DND-41 (cell line): ENCODE measurements around the gene POLR2I.

Source experiments
- ATAC-seq: fragments of 200-7000 bp; cut with Tn5 transposase; 3 replicates; pipeline ENCODE4 v1.9.1; 2021; ENCODE audit warnings: low read depth; ENCODE audit not compliant: insufficient read depth
- DNase-seq: peaks from one replicate; pipeline ENCODE4 v3.0.0-alpha.2; 2020
- H2AFZ ChIP-seq: 2 replicates; pipeline ENCODE4 v1.6.0; 2012; ENCODE audit warnings: low read depth, low read length
- H3K27ac ChIP-seq: 2 replicates; pipeline ENCODE4 v1.5.1; 2012; ENCODE audit warnings: low read length, inconsistent platforms
- H3K27me3 ChIP-seq: fragments of 200-600 bp; sonication (generic); 2 replicates; pipeline ENCODE4 v1.6.0; 2012; ENCODE audit warnings: low read length, mild to moderate bottlenecking, inconsistent platforms; ENCODE audit not compliant: insufficient read depth, poor library complexity
- H3K36me3 ChIP-seq: 2 replicates; pipeline ENCODE4 v1.5.1; 2012; ENCODE audit warnings: low read length, inconsistent platforms; ENCODE audit not compliant: insufficient read depth
- H3K4me1 ChIP-seq: 2 replicates; pipeline ENCODE4 v1.5.1; 2012; ENCODE audit warnings: mild to moderate bottlenecking, low read length; ENCODE audit not compliant: insufficient read depth
- H3K4me2 ChIP-seq: 2 replicates; pipeline ENCODE4 v1.6.0; 2012; ENCODE audit warnings: mild to moderate bottlenecking, moderate library complexity, low read length, inconsistent platforms; ENCODE audit not compliant: insufficient read depth
- H3K4me3 ChIP-seq, 2 experiments: fragments of 200-600 bp in 1 of 2; shearing (Covaris generic) in 1 of 2; 2 replicates each; pipeline ENCODE4 v1.5.1; 2012 to 2016; ENCODE audit warnings: inconsistent platforms in 2 of 2, low read length in 2 of 2, mild to moderate bottlenecking in 2 of 2, low read depth in 1 of 2, moderate library complexity in 1 of 2
- H3K79me2 ChIP-seq: 2 replicates; pipeline ENCODE4 v1.6.0; 2012; ENCODE audit warnings: low read length, inconsistent platforms; ENCODE audit not compliant: insufficient read depth
- H3K9ac ChIP-seq: 2 replicates; pipeline ENCODE4 v1.6.0; 2012; ENCODE audit warnings: low read depth, mild to moderate bottlenecking, inconsistent platforms, low read length, moderate library complexity
- H3K9me3 ChIP-seq: 2 replicates; pipeline ENCODE4 v1.5.1; 2012; ENCODE audit warnings: low read length, moderate library complexity, mild to moderate bottlenecking, inconsistent platforms; ENCODE audit not compliant: insufficient read depth, severe bottlenecking
- H4K20me1 ChIP-seq: 2 replicates; pipeline ENCODE4 v1.6.0; 2012; ENCODE audit warnings: low read length; ENCODE audit not compliant: insufficient read depth
- EZH2 ChIP-seq: IDR thresholded peaks from 3 replicates; pipeline ENCODE4 v1.6.1; 2012; ENCODE audit warnings: borderline replicate concordance, low read depth, mild to moderate bottlenecking, moderate library complexity, low read length, inconsistent platforms; ENCODE audit not compliant: severe bottlenecking
- TF ChIP-seq, protein P1 (sequence below): IDR thresholded peaks from 2 replicates; pipeline ENCODE4 v1.5.1; 2012; ENCODE audit warnings: borderline replicate concordance, low read length, moderate library complexity, mild to moderate bottlenecking; ENCODE audit not compliant: poor library complexity, severe bottlenecking; ENCODE audit errors: extremely low read depth

Gene POLR2I

DNA sequence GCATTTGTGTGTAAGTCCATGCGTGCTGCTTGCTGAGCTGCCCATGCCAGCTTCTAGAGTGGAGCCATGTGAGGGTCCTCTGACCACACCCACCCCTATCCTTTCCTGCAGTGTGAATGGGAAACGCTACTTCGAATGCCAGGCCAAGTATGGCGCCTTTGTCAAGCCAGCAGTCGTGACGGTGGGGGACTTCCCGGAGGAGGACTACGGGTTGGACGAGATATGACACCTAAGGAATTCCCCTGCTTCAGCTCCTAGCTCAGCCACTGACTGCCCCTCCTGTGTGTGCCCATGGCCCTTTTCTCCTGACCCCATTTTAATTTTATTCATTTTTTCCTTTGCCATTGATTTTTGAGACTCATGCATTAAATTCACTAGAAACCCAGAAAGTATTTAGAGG lies 10.9 kb upstream of the POLR2I start:
- no peak for DNase-seq
- H3K9ac ChIP-seq: no peak overlapping the region
- H3K27ac ChIP-seq: no peak overlapping the region
- H3K9me3 ChIP-seq: no peaks in the 10 kb centered on the region
- no peak overlapping the region for H2AFZ ChIP-seq
- no peaks in the 10 kb centered on the region for H3K27me3 ChIP-seq
- H4K20me1 ChIP-seq: no peaks in the 10 kb centered on the region; the same call in none of the 2 replicates
- H3K36me3 ChIP-seq: peaks cover 48% of the 10 kb centered on the region
- TF ChIP-seq, protein P1, sequence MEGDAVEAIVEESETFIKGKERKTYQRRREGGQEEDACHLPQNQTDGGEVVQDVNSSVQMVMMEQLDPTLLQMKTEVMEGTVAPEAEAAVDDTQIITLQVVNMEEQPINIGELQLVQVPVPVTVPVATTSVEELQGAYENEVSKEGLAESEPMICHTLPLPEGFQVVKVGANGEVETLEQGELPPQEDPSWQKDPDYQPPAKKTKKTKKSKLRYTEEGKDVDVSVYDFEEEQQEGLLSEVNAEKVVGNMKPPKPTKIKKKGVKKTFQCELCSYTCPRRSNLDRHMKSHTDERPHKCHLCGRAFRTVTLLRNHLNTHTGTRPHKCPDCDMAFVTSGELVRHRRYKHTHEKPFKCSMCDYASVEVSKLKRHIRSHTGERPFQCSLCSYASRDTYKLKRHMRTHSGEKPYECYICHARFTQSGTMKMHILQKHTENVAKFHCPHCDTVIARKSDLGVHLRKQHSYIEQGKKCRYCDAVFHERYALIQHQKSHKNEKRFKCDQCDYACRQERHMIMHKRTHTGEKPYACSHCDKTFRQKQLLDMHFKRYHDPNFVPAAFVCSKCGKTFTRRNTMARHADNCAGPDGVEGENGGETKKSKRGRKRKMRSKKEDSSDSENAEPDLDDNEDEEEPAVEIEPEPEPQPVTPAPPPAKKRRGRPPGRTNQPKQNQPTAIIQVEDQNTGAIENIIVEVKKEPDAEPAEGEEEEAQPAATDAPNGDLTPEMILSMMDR: no peak
- TF ChIP-seq EZH2: no peak
- H3K4me3 ChIP-seq: no peak overlapping the region
- H3K4me2 ChIP-seq: no peak overlapping the region
- ATAC-seq: no peak
- 0 out of 2 replicates have a peak, but pooled peaks cover 1% of the 10 kb centered on the region for H3K79me2 ChIP-seq
- H3K4me1 ChIP-seq: peaks cover 20% of the 10 kb centered on the region

DNA sequence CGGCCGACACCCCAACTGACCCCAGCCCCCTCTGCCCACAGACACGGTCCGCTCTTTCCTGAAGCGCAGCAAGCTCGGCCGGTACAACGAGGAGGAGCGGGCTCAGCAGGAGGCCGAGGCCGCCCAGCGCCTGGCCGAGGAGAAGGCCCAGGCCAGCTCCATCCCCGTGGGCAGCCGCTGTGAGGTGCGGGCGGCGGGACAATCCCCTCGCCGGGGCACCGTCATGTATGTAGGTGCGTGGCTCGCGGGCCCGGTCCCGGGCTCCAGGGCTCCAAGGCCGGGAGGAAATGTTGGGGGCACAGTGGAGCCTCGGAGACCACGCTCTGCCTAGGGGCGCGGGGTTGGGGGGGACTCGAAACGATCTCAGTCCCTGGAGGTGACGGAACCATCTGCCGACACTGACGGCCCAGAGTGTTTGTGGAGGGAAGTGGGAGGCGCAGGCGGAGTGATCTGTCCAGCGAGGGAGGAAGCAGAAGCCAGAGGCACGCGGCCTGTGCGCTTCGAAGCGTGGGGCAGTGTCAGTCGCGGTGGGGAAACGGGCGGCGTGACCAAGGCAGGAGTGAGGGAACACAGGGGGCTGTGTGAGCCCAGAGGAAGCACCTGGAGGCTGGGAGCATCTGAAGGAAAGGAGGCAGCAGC lies 6.9 kb upstream of the POLR2I start:
- Histone ChIP-seq H3K79me2 (peaks cover 20% of the 10 kb centered on the region), H3K4me3 (no peak overlapping the region), H3K27ac (no peak overlapping the region), H3K9me3 (no peaks in the 10 kb centered on the region), H3K4me2 (no peak overlapping the region), H3K27me3 (no peaks in the 10 kb centered on the region), H3K9ac (no peak overlapping the region), H3K36me3 (peaks cover 83% of the 10 kb centered on the region), H2AFZ (no peak overlapping the region), H3K4me1 (peaks cover 10% of the 10 kb centered on the region), H4K20me1 (peaks cover 10% of the 10 kb centered on the region)
- ATAC-seq: no peak
- DNase-seq: no peak
- TF ChIP-seq, protein P1: no peak
- no peak for TF ChIP-seq EZH2

DNA sequence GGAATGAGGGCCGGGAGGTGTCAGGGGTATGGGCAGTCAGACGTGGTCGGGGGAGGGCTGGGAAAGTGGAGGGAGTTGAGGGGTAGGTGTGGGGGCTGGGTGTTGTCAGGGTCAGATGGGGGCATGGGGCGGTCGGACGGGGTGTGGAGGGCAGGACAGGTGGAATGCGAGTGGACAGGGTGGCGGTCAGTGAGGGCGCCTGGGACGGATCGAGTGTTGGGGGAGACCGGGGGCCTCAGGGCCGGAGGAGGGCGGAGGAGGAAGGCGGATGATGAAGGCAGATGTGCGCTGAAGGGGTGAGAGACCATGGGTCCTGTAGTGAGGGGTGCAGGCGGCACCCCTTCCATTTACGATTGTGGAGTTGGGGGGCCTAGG lies 6.3 kb upstream of the POLR2I start:
- H3K4me3 ChIP-seq: no peak overlapping the region
- peaks cover 26% of the 10 kb centered on the region for H3K79me2 ChIP-seq
- no peak overlapping the region for H2AFZ ChIP-seq
- no peaks in the 10 kb centered on the region for H3K9me3 ChIP-seq
- H3K4me1 ChIP-seq: peaks cover 16% of the 10 kb centered on the region
- TF ChIP-seq, protein P1: no peak
- no peak for TF ChIP-seq EZH2
- no peak for DNase-seq
- no peak overlapping the region for H3K9ac ChIP-seq
- H3K27ac ChIP-seq: no peak overlapping the region
- H3K36me3 ChIP-seq: peaks cover 88% of the 10 kb centered on the region
- H3K4me2 ChIP-seq: no peak overlapping the region
- ATAC-seq: no peak
- peaks cover 14% of the 10 kb centered on the region for H4K20me1 ChIP-seq
- no peaks in the 10 kb centered on the region for H3K27me3 ChIP-seq
